GM18858 (cell line): ENCODE measurements around the gene ABR.

Source experiments
- ATAC-seq: cut with Tn5 transposase; IDR thresholded peaks from one replicate; pipeline ENCODE4 v1.9.1; 2021; ENCODE audit not compliant: unreplicated experiment

ABR gene

DNA sequence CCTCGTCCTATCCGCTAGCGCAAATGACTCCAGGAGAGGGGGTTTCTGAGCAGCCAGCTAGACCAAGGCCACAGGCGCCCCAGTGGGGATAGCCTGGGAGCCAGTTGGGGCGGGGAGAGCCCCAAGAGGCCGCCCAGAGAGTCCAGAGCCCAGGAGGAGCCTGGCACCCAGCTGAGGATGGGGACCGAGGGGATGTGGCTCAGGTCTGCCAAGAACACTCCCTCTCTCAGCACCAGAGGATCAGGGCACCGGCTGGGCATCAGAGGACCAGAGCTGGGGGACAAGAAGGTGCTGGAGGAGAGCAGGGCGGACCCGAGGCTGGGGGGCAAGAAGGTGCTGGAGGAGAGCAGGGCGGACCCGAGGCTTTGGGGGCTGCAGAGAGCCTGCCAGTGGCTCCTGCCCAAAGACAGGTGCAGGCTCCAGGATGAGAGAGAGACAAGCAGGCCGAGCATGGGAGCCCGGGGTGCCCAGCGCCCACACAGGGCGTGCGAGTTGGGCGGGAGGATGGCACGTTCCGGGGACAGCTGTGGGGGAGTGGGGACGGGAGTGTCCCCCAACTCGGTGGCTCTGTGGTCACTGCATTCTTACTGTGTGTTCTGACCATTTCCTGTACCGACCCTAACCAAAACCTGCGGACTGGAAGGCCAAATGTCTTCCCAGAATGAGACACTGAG is 143.5 kb downstream of the ABR start:
- ATAC-seq: no peak

DNA sequence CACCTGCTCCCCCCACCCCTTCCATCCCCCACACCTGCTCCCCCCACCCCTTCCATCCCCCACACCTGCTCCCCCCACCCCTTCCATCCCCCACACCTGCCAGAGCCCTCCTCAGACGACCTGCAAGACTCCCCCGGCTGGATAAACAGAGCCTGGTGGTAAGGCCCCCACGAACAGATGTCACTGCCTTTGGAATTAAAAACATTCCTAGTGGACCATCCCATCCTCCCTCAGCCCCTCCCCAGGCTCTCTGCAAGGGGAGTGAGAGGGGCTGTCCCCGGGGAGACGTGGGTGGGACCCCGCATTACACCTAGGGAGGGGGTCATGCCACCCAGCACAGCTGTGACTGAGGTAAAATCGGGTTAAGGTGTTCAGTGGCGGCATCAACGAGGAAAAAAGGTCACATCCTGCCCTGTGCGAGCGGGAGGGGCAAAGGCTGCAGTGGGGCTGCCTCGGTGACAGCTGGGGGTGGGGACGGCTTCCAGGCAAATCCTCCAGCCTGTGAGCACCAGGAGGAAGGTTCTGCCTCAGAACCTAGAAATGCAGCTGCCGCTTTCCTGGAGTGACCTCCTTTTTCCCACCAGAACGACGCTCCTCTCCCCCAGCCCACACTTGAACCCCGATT is 144.1 kb downstream of the ABR start:
- ATAC-seq: no peak

DNA sequence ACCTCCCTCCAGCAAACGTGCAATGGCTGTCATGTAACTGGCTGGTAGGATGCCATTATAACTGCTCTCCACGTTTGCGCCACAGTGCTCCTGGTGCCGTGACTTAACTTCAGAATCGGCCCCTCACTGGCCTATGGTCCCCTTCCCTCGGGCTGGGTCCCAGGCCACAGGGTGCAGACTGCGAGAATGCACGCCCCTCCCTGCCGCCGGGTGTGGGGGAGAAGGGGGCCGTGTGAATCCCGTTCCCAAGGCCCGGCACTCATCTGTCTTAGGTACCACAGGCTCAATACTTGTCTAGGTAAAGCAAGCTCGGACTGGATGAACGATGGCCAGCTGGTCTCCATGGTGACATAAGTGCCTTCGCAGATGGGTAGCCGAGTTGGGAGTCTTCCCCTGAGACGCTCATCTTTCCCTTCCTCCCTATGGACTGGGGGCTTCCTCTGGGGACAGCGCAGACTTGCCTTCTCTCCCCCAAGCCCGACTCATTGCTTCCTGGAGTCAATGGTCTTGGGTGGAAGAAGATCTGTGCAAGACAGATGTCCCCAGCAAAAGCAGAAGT is 145.1 kb downstream of the ABR start:
- no peak for ATAC-seq

DNA sequence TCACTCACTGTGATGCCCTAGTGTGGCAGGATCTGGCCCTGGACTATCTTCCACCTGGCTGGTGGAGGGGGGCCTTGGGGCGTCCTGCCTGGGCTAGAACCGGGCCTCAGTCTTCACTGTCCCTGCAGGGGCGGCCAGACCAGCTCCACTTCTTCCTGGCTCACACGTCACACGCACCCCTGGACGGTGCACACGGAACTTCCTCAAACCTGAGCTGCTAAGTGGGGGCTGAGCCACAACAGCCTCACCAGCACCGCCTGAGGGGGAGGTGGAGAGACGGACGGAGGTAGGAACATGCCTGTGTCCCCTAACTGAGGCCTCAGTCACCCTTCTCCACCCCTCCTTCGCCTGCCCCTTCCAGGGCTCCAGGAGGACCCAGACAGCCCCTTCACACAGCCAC is 146.3 kb downstream of the ABR start:
- ATAC-seq: no peak

DNA sequence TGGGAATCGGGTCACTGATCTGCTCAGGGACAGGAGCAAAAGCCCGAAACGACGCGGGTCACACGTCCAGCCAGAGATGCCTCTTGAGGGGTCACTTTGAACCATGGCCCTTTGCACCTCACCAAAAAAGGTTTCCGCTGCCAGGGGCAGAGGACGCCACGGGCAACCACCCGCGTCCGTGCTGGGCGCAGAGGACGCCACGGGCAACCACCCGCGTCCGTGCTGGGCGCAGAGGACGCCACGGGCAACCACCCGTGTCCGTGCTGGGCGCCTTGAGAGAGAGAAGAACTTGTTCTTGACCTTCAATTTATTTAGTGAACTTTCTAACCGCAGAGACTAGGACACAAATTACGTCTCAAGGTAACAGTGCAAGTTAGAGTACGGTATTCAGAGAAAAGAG is 147.4 kb downstream of the ABR start:
- no peak for ATAC-seq

DNA sequence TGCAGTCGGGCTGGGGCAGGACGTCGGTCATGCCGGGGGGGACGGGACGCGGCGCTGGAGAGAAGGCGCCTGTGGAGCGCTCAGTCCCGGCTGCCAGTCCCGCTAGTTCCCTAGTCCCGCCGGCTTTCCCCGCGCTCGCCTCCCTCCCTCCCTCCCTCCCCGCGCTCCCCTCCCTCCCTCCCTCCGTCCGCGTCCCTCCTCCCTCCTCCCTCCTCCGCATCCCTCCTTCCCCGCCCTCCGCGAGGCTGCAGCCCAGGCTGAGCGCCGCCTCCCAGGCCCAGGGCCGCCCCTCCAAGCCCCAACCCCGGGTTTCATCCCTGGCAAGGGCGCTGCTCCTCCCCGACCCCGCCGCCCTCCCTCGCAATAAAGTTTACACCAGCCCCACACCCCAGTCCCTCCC is 148.1 kb downstream of the ABR start:
- no peak for ATAC-seq

DNA sequence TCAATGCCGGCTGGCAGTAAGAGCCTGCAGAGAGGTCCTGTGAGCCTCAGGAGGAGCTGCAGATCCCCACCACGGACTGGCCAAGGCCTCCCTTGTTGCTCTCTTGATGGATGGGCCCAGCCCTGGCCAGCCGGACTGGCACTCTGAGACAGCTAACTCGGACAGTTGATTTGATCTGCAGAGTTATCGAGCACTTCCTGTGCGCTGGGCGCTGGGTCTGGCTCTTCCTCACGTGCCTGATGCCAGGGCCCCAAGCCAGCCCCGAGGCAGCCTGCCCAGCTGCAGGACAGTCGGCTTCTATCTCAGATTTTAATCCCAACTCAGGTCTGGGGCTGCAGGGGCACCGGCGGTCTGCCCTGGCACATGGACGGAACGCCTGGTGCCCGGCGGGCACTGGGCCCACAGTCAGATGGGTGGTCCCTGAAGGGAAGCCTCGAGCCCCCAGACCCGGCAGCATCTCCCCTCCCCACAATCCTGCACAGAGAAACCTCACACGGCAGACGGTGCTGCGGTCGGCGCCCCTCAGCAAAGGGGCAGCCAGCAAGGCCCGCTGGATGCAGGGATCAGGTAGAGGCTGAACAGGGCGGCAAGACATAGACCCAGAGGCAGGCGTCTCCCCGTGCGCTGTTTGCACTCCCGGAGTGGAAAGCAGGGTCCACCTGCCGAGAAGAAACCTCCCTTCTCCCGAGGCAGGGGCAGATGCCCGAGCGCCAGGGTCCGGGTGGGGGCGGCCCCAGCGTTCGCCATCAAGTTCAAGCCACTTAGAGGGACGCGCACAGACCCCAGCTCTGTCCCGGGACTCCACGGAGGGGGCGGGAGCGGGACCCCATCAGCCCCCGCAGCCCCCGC is 148.9 kb downstream of the ABR start:
- no peak for ATAC-seq

DNA sequence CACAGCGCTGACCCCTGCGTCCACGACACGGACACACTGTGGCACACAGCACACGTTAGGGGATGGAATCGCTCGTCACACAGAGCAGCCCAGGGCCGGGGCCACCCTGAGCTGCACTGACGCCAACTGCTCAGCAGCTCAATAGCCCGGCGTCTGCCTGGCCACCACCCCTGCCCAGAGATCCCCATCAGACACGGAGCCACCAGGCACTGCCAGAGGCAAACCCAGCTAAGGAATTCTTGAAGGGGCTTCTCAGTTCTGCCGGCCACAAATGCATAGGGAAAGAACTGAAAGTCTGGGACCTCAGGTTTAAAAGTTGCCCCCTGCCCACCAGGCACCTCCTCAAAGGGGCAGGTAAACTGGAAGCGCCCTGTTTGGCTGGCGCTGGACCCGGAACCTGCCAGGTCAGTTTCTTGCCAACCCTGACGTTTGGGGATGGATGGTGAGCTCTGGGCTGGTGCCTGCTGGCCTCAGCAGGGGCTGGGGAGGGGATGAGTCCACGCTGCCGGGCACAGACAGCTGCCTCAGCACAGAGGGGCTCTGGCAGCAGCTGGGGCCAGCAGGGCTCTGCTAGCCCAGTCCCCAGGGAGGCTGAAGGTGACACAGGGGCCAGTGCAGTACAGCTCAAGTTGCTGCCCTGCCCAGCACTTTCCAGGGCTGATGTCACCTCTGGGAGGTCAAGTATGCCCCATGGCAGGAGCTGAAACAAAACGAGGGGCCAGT is 149.7 kb downstream of the ABR start:
- no peak for ATAC-seq

DNA sequence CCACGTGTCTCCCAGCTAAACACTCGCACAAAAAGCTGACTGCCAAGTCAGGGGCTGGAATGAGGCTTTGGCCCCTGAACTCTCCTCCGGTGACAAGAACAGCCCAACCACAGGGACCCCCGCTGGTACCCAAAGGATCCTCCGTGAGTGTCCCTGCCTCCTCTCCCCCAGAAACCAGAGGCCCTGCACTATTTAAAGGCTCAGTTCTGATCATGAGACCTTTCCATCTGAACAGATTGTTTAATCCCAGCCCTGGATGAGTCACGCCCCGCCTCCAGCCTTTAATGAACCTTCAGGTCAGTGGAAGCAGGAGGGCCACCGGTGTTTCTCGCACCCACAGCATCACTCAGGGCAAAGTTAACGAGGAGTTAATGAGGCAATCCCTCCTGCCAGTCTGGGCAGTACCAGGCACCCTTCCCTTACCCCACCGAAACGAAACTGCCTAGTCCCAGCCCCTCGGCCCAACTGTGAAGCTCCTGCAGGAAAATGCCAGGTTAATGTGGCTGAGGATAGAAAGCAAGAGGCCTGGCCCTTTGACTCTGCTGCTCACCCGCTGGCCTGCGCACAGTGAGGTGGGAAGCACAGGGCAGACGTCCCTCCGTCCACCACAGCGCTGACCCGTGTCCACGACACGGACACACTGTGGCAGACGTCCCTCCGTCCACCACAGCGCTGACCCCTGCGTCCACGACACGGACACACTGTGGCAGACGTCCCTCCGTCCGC is 150.4 kb downstream of the ABR start:
- ATAC-seq: no peak

DNA sequence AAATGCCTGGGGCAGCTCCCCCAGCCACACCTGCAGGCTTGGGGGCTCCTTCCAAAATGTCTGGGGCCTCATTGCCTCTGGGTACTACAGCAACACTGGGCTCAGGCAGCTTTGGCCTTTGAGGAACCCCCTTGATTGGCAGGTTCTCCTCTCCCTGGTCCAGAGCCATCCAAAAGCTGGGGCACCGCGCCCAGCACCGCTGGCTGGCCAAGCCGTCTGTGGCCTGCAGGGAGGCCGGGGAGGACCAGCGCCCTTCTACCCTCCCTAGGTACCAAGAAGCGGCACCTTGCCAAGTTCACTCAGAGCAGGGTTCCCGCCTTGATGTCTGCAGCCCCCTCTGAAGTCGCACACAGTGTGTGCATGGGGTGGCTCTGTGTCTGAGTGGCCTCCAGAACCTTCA is 152.7 kb downstream of the ABR start:
- ATAC-seq: no peak

DNA sequence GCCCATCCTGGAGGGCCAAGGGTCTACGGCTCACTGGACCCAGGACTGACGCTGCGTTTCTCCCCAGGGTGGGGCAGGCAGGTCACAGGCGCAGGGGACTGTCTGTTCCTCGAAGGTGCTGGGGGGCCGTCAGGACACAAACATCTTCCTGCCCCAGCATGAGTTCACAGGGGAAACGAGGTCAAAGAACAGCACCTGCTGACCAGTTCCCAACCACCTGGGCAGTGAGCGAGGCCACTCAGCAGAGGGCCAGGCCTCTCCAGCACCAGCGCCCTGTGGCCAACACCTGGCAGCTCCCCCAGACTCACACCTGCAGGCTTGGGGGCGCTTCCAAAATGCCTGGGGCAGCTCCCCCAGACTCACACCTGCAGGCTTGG is 153.2 kb downstream of the ABR start:
- no peak for ATAC-seq

DNA sequence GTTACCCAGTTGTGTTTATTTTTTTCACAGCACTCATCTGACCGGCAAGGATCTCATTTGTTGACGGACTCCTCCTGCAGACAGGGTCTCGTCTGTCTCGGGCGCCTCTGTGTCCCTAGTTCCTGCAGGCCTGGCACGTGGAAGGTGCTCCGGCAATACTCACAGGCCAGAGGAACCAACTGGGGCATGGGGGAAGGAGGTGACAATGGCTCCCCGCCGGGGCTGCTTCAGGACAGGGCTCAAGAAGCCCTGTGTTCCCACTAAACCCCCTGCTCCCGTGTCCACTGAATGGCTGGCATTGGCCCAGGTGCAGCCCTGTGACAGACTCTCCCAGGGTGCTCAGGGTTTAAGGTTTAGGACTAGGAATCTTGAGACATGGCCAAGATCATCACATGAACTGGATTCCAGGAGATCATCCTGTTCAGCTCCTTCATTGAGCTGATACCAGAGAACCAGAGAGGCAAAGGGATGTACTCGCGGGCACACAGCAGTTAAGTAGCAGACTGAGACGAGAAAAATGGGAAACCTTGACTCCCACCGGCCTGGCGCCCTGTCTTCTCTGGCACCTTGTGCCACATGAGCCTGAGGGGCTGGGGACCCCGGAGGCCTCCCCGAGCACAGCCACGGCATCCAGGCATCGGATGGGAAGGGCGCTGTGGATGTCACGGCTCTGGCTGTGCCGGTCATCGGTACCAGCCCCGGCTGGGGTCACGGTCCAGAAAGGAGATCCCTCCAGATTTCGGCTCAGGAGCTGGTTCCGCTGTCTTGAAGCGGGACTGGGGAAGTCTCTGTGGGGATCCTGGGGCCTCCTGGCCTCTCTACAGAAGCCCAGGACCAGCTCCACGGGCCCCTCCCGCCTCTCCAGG is 153.8 kb downstream of the ABR start:
- ATAC-seq: no peak

DNA sequence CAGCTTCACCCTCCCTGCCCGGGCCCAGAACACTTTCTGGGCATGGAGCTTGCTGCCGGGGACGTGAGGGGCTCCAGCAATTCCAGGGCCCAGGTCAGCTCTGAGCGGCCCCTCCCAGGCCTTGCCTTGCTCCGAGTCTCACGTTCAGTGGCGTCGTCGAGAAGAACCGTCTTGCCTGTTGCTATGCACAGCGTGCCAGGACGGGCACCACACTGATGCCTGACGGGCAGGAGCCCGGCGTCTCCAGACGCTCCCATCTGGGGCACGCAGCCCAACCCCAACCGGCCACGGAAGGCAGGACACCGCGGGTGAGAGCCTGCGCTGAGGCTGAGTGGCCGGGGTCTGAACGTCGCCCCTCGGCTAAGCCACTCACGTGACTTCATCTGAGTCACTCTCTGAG is 155.7 kb downstream of the ABR start:
- no peak for ATAC-seq

DNA sequence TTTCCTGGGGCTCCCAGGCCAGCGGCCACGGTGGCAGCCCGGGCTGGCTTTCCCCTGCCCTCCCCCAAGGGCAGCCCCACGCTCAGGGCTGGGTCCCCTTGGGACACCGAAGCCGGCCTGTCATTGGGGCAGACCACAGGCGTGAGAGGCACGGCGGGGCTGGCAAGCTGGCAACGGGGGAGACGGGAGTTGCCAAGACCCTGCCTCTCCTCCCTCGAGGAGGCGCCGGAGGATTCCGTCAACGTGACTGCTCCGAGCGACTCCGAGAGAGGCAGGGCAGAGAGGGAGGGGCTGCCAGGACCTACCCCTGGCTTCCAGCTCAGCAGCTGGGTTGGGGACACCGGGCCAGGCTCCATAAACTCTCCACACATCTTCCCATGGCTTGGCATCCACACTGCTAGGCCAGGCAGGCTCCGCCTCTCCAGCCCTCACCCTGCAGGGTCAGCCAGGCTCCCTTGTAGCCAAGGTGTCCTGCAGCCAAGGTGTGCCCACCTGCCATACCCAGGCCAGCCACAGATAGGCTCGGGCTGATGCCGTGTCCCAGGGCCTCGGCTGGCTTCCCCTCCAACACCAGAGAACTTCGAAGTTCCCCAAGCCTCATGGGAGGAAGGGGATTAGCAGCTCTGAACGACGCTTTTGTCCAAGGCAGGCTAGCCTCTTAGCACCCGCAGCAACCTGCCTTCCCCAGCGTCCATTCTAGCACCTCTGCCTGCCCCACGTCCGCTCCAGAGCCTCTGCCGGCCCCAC is 157.3 kb downstream of the ABR start:
- ATAC-seq: no peak

DNA sequence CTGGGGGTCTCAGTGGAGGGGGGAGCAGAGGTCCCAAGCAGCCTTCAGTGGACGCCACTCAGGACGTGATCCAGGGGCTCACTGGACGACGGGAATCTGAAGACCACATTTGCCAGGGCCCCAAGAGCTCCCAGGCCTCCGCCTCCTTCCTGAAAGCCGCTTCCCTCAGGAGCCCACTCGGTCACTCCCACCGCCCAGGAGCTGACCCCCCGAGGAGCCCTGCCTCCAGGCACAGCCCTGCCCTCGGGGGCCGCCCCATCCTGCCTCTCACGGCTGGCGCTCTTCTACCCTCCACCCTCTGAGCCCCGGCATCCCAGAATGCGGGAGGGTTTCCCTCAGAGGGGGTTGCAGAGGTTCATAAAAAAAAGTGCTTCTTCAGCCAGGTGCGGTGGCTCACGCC is 158.6 kb downstream of the ABR start:
- ATAC-seq: no peak

DNA sequence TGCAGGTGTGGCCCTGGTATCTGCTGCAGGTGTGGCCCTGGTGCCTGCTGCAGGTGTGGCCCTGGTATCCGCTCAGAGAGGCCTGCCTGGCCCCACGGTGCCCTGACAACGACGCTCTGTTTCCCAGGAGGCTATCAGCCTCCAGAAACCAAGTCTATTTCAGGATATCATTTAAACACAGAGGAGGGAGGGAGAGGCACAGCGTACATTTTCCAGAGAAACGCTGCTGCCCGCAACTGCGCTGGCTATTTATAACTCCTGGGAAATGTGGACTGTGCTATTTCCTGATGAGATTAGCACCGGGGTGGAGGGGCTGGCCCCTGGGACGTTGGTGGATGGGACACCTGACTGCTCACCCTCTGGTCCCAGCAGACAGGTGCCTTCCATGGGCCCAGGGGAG is 160.3 kb downstream of the ABR start:
- no peak for ATAC-seq

DNA sequence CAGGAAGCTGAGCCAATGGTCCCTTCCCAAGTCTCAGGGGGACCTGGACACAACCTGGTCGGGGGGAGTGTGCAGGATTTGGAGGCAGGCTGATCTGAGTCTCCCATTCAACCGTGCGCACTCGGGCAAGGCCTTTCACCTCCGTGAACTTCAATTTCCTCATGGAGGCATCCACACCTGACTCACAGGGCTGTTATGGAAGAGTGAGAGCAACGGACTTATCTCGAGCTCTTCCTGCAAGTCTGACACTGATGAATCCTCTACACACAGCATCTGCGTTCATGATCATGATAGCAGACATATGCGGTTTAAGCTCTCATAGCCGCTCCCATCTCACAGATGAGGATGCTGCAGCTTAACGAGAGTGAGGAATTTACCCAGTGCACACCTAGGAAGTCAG is 161.2 kb downstream of the ABR start:
- no peak for ATAC-seq

DNA sequence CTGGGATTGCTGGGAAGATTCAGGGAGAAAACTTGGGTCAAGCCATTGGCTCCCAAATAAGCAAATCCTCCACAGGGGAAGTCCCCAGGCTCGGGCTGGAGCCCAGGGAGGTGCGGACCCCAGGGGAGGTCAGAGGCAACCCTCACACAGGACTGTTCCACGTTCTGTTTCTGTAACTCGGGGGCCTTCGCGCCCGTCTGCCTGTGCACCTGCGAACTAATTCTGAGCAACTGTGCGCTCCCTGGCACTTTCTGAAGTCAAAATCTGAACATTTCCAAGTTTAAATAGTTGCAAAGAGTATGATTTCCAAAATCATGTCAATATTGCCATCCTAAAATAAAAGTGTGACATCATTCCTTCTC is 166.1 kb downstream of the ABR start:
- ATAC-seq: no peak
